ENCODE measurements around the gene EN2.
"Not testable (repeated sequence)": the region's sequence is repeated elsewhere in the genome, so short reads cannot be mapped to it uniquely, and the experiment has no call there.

EN2 gene

GRCh38 chr7:155426543-155427410, 31.2 kb upstream of the EN2 start:
- peak; percentile 4 for DNase-seq

GRCh38 chr7:155427411-155428038, 30.4 kb upstream of the EN2 start:
- DNase-seq, result no peak

GRCh38 chr7:155428171-155428834, 29.6 kb upstream of the EN2 start:
- no peak for DNase-seq

GRCh38 chr7:155429651-155430050, 28.3 kb upstream of the EN2 start:
- DNase-seq, result peak; percentile 3

GRCh38 chr7:155430606-155431005, 27.3 kb upstream of the EN2 start:
- DNase-seq, result no peak

- DNase-seq, result no peak
Measured at GRCh38 chr7:155431231-155431630, 26.7 kb upstream of the EN2 start.

GRCh38 chr7:155431711-155432110, 26.2 kb upstream of the EN2 start:
- DNase-seq, result peak; percentile 4

- no peak for DNase-seq
Measured at GRCh38 chr7:155435110-155435509, 22.8 kb upstream of the EN2 start.

- no peak for DNase-seq
Measured at GRCh38 chr7:155437836-155438235, 20.1 kb upstream of the EN2 start.

GRCh38 chr7:155438777-155439176, 19.2 kb upstream of the EN2 start:
- no peak for DNase-seq

- no peak for DNase-seq
Measured at GRCh38 chr7:155439311-155440017, 18.5 kb upstream of the EN2 start.

GRCh38 chr7:155440018-155440410, 17.9 kb upstream of the EN2 start:
- no peak for DNase-seq

- DNase-seq, result no peak
Measured at GRCh38 chr7:155441856-155442255, 16.1 kb upstream of the EN2 start.

GRCh38 chr7:155444746-155445145, 13.2 kb upstream of the EN2 start:
- no peak for DNase-seq

GRCh38 chr7:155445606-155446005, 12.3 kb upstream of the EN2 start:
- DNase-seq, result not testable (repeated sequence)

GRCh38 chr7:155447603-155448002, 10.3 kb upstream of the EN2 start:
- DNase-seq, result no peak

- peak; percentile 44 for DNase-seq
Measured at GRCh38 chr7:155448632-155449007, 9.3 kb upstream of the EN2 start.

GRCh38 chr7:155449008-155449868, 8.7 kb upstream of the EN2 start:
- peak; percentile 59 for DNase-seq

- peak; percentile 33 for DNase-seq
Measured at GRCh38 chr7:155449869-155450557, 7.9 kb upstream of the EN2 start.

GRCh38 chr7:155450558-155450969, 7.4 kb upstream of the EN2 start:
- no peak for DNase-seq

GRCh38 chr7:155450970-155451801, 6.7 kb upstream of the EN2 start:
- peak; percentile 52 for DNase-seq

All from retina (tissue), 1 donor.